ENCODE measurements around the gene FCN1.

GRCh38 chr9:134944351-134944802, 26.7 kb upstream of the FCN1 start:
- TF ChIP-seq POLR2A (IDR thresholded peaks at IDR 0.05; ENCODE audit: extremely low read depth, insufficient read length): no peak
- TF ChIP-seq CTCF (IDR thresholded peaks at IDR 0.05; ENCODE audit: low read depth, low read length): no peak

Data from NB4 (cell line).